EH (cell line): ENCODE data around the gene APC2.
"Not testable (repeated sequence)": the region's sequence is repeated elsewhere in the genome, so short reads cannot be mapped to it uniquely, and the experiment has no call there.

Experiments used
- DNase-seq: peaks from one replicate; pipeline ENCODE4 v3.0.0-alpha.2; 2015; ENCODE audit warnings: low read depth

APC2 gene

DNA sequence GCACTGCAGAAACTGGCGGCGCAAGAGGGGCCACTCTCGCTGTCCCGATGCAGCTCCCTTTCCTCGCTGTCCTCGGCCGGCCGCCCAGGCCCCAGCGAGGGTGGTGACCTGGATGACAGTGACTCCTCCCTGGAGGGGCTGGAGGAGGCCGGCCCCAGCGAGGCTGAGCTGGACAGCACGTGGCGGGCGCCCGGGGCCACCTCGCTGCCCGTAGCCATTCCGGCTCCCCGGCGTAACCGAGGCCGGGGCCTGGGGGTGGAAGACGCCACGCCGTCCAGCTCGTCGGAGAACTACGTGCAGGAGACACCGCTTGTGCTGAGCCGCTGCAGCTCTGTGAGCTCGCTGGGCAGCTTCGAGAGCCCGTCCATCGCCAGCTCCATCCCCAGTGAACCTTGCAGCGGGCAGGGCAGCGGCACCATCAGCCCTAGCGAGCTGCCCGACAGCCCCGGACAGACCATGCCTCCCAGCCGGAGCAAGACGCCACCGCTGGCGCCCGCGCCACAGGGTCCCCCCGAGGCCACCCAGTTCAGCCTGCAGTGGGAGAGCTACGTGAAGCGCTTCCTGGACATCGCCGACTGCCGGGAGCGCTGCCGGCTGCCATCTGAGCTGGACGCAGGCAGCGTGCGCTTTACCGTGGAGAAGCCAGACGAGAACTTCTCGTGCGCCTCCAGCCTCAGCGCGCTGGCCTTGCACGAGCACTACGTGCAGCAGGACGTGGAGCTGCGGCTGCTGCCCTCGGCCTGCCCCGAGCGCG, 16.7 kb downstream of the APC2 start:
- peak; percentile 32 for DNase-seq

GRCh38 chr19:1467215-1467489, 17.2 kb downstream of the APC2 start:
- DNase-seq: no peak

- DNase-seq: no peak
Measured at GRCh38 chr19:1467490-1468273, 17.8 kb downstream of the APC2 start.

GRCh38 chr19:1468274-1468820, 18.4 kb downstream of the APC2 start:
- DNase-seq: no peak

DNA sequence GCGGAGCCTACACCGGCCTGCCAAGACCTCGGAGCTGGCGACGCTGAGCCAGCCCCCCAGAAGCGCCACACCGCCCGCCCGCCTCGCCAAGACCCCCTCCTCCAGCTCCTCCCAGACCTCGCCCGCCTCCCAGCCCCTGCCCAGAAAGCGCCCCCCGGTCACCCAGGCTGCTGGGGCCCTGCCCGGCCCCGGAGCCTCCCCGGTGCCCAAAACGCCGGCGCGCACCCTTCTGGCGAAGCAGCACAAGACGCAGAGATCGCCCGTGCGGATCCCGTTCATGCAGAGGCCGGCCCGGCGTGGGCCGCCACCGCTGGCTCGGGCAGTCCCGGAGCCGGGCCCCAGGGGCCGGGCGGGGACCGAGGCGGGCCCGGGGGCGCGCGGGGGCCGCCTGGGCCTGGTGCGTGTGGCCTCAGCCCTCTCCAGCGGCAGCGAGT, 18.9 kb downstream of the APC2 start:
- DNase-seq: peak; percentile 44

DNA sequence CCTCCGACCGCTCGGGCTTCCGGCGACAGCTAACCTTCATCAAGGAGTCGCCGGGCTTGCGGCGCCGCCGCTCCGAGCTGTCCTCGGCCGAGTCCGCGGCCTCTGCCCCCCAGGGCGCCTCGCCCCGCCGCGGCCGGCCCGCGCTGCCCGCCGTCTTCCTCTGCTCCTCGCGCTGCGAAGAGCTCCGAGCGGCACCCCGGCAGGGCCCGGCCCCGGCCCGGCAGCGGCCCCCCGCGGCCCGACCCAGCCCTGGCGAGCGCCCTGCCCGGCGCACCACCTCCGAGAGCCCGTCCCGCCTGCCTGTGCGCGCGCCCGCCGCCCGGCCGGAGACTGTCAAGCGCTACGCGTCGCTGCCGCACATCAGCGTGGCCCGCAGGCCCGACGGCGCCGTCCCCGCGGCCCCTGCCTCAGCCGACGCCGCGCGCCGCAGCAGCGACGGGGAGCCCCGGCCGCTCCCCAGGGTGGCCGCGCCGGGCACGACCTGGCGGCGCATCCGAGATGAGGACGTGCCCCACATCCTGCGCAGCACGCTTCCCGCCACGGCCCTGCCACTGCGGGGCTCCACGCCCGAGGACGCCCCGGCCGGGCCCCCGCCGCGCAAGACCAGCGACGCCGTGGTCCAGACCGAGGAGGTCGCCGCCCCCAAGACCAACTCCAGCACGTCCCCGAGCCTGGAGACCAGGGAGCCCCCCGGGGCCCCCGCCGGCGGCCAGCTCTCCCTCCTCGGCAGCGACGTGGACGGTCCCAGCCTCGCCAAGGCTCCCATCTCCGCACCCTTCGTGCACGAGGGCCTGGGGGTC, 19.5 kb downstream of the APC2 start:
- peak; percentile 38 for DNase-seq

DNA sequence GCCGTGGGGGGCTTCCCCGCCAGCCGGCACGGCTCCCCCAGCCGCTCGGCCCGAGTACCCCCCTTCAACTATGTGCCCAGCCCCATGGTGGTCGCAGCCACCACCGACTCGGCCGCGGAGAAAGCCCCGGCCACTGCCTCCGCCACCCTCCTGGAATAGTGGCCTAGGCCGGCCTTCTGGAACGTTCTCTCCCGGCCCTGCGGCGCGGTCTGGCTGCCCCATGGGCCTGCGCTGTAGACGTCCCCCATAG, 20.1 kb downstream of the APC2 start:
- no peak for DNase-seq

DNA sequence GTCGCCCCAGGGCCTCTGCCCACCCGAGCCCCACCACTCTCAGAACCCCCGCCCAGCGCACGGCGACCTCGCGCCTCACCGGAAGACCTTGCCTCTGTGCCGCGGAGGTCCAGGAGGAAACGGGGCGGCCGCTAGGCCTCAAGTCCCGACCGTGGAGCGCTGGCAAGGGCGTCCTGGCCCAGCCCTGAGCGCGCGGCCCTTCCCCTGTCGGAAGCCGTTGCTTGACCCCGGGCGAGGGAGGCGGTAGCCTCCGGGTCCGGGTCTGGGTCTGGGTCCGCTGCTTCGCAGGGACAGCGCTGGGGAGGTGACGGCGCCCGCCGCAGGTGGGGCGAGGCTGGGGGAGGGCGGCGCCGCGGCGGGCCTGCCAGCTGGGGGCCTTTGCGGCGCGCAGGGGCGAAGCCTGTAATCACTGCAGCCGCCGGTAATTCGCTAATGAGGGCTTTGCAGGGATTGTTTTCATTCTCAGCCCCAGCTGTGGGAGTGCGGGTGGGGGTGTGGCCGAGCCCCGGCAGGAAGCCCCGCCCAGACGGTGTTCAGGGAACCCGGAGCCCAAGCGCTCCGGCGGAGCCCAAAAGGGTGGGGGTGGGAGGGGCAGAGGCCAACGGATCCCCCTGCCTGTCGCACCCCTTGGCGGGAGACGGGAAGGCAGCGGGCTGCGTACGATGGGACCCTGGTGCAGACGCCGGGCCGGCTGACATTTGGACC, 20.5 kb downstream of the APC2 start:
- DNase-seq: peak; percentile 41

- DNase-seq: peak; percentile 35
Measured at GRCh38 chr19:1471010-1471514, 21.1 kb downstream of the APC2 start.

DNA sequence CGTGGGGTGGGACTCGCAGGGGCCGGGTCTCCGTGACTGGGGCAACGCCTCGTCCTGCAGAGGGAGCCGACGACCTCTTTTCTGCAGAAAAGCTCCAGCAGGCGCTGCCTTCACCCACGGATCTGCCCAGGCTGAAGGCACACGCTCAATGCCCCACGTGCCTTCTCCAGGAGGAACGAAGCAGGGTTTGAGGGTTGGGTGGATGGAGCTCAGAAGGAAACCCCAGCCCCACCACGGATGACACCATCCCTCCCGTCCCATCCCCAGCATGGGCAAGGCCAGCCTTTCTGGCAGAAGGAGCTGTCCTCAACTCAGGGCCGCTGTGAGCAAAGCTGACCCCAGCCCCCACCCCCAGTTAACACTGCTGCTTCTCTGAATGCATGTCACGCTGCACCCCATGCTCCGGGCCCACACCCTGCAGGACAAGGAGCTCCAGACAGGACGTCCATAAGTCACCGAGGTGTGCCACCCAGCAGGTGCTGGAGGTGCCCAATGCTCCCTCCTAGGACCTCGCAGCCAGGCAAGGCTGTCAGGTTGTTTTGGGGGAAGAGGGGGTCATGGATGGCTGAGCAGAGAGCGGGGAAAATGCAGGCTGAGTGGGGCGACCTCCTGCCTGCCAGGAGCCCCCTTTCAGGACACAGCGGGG, 21.7 kb downstream of the APC2 start:
- no peak for DNase-seq

GRCh38 chr19:1472231-1473084, 22.5 kb downstream of the APC2 start:
- no peak for DNase-seq

DNA sequence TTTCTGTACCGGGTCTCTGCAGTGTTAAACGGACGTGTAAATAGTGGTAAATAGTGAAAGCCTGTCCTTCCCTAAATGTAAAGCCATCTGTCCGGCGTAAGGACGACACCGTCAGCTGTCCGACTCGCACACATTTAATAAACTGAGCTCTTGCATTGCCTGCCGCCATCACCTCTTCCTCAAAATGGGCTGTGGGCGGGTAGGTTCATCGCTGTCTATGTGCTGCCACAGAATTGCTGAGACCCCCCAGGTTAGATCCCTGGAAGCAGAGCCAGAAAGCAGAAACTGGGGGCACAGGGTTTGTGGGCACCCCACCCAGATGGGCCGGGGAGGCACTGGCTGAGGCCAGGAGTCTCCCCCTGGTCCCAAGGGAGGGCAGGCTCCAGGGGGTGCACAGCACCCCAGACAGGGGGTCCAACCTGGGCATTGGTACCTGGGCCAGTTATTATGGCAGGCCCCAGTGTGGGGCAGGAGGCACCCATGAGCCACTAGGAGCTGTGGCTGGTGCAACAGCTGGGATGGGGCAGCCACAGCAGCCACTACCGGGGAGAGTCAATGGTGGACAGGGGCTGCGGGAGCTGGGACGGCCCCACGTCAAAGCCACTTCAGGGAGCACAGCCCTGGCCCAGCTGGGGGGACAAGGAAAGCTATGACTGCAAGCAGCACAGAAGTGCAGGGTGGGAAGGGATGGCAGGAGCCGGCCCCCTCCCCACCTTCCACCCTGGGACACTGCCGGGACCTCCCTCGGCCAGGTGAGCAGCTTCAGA, 23.3 kb downstream of the APC2 start:
- no peak for DNase-seq

DNA sequence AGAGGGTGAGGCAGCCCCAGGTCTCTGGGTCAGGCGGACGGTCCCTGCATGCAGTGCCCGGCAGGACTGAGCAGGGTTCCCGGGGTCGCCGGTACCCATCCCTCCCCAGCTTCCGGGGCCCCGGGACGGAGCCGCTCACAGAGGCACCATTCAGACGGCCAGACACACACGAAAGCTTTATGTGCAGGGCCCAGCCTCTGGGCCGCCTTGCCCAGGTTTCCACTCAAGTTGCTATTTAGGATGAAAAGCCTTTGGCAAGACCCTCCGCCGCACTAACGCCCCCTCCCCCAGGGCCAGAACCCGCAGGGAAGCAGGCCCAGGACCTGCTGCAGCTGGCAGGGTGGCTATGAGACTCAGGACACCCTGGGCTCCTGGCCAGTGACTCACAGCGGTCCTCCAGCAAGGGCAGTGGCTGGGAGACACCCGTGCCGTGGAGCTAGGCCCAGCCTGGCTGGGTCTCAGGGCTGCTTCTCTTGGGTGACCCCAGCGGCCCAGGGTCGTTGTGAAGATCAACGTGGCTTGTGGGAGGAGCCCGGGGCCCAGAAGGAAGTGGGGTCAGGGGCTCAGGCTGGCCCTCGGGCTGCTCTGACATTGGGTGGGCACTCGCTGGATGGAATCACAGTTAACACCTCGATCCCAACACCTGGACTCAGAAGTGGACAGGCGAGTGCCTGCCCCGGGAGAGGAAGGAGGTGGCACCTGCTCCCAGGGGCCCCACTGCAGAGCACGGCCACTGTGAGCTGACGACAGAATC, 24.3 kb downstream of the APC2 start:
- no peak for DNase-seq

DNA sequence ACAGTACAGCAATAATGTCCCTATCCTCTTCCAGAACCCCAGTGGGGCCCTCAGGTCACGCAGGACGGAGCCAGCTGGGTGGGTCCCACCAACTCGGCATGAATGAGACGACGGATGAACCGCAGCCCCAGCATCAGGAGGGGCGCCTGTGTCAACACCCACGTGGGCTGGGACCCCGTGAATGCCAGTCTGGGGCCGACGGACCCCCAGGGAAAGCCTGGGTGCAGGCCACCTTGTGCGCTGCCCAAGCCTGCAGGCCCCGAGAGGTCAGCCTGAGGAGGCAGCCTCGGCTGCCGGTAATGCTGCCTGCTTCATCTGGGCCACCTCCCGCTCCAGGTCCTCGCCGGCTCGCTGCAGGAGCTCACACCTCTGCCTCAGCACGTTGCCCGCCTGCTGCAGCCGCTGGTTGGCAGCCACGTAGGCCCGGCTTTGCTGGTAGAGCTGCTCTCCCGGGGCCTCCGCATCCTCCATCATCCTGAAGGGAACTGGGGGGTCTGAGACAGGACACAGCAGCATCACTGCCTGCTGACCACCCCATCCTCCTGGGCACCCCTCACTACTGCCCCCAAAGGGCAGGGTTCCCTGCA, 24.9 kb downstream of the APC2 start:
- no peak for DNase-seq

DNA sequence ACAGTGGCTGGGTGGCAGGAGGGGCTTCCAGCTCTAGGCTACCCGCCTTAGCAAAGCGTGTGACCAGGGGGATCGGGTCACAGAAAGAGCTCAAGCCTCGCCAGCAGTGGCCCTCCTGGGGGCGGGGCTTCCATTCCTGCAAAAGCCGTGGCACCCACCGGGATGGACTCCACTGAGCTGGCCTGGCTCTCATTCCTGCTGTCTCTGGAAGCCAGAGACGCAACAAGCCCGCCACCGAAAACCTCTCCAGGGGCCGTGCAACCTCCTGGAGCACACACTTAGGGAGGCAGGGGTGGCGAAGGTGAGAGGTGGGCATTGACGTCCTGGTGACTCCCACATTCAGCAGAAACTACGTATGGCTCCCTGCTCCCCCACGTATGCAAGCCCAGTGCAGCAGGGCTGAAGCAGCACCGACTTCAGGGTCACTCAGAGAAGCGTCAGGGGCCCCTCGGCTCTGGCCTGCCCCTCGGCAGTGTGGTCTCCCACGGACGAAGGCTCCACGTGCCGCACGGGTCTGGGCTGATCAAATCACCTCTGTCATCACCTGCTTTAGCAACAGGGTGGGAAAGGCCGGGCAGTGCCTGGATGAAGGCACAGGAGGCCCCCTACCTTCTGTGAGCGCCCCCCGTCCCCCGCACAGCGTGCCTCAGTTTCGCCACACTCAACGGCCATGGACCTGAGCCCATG, 26.0 kb downstream of the APC2 start:
- no peak for DNase-seq

DNA sequence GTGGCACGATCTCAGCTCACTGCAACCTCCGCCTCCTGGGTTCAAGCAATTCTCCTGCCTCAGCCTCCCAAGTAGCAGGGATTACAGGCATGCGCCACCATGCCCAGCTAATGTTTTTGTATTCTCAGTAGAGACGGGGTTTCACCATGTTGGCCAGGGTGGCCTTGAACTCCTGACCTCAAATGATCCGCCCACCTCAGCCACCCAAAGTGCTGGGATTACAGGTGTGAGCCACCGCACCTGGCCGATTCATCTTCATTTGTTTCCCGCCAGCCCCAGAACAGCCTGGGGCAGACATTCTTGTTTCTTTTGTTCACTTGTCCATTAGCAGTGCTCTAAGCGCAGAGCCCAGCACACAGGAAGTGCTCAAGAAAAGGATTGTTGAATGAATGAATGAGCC, 27.1 kb downstream of the APC2 start:
- not testable (repeated sequence) for DNase-seq

- peak; percentile 93 for DNase-seq
Measured at GRCh38 chr19:1478934-1479707, 29.2 kb downstream of the APC2 start, which contains the start of gene C19orf25. Gene C19orf25, minus strand, starts transcription at chr19:1479215. Its CDS starts 312 bp downstream, at chr19:1478903.
